ENCODE measurements around the gene ZDHHC14.

DNA sequence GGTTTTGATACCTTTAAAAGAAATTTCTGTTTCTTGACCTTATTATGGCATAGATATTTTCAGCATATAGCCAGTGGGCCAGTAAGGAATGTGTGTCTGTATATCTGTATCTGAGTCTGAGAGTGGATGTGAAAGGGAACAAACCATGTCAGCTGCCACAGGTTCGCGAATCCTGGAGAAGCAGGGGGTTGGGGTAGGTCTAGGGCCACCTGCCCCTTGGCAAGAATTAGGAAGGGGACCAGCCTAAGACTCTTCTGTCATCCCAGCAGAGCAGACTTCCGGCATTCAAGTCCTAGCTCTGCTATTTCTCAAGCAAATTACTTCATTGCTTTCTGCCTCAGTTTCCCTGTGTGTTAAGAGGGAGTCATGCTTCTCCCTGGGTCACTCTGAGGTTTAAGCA, 261.7 kb downstream of the ZDHHC14 start:
- TF ChIP-seq CTCF (IDR thresholded peaks at IDR 0.05), result no peak
- TF ChIP-seq POLR2AphosphoS5 (IDR thresholded peaks at IDR 0.05), result no peak
- no peak for TF ChIP-seq POLR2A (IDR thresholded peaks at IDR 0.05)
